Measurements from ENCODE around the gene C12orf42. TPM values are rescaled to one million over a fixed set of nuclear protein-coding genes. Genes with fewer than 3 reads are reported as not detected.

C12orf42 gene
- total RNA-seq, 1 experiment from 2014 or later, result not detected

GRCh38 chr12:103382119-103382518, 113.6 kb downstream of the C12orf42 start:
- Histone ChIP-seq H3K9ac (ENCODE audit: low read length) (no peak overlapping the region), H3K9me2 (ENCODE audit: insufficient read depth) (no peaks in the 10 kb centered on the region), H3K9me3 (ENCODE audit: control insufficient read depth in 1 of 2, insufficient read depth in 1 of 2, low read depth in 1 of 2, low read length in 2 of 2) (no peaks in the 10 kb centered on the region), H3K4me1 (ENCODE audit: control insufficient read depth in 1 of 2, insufficient read depth in 2 of 2, low read length in 2 of 2) (no peaks in the 10 kb centered on the region), H3K4me3 (replicated peaks in 1 of 2; ENCODE audit: low read depth in 1 of 2, low read length in 2 of 2) (no peak overlapping the region), H4K20me1 (ENCODE audit: insufficient read depth) (no peaks in the 10 kb centered on the region), H3K4me2 (ENCODE audit: low read length) (no peak overlapping the region), H3K27ac (ENCODE audit: low read depth, low read length) (no peak overlapping the region), H3K79me2 (ENCODE audit: insufficient read depth, low read length) (no peaks in the 10 kb centered on the region), H3K36me3 (ENCODE audit: control insufficient read depth in 1 of 2, insufficient read depth in 2 of 2, low read length in 2 of 2) (no peaks in the 10 kb centered on the region), H2AFZ (ENCODE audit: low read depth, low read length, poor library complexity, severe bottlenecking) (no peak overlapping the region), H3K27me3 (ENCODE audit: insufficient read depth, low read length) (peaks cover 15% of the 10 kb centered on the region)
- CTCF ChIA-PET, result no interaction called here
- RAD21 ChIA-PET (ENCODE audit: low non-redundant PET in 1 of 2, low total read pairs in 2 of 2, uncharacterized antibody in 2 of 2, unreplicated experiment in 2 of 2), result no interaction called here
- TF ChIP-seq, protein P1, sequence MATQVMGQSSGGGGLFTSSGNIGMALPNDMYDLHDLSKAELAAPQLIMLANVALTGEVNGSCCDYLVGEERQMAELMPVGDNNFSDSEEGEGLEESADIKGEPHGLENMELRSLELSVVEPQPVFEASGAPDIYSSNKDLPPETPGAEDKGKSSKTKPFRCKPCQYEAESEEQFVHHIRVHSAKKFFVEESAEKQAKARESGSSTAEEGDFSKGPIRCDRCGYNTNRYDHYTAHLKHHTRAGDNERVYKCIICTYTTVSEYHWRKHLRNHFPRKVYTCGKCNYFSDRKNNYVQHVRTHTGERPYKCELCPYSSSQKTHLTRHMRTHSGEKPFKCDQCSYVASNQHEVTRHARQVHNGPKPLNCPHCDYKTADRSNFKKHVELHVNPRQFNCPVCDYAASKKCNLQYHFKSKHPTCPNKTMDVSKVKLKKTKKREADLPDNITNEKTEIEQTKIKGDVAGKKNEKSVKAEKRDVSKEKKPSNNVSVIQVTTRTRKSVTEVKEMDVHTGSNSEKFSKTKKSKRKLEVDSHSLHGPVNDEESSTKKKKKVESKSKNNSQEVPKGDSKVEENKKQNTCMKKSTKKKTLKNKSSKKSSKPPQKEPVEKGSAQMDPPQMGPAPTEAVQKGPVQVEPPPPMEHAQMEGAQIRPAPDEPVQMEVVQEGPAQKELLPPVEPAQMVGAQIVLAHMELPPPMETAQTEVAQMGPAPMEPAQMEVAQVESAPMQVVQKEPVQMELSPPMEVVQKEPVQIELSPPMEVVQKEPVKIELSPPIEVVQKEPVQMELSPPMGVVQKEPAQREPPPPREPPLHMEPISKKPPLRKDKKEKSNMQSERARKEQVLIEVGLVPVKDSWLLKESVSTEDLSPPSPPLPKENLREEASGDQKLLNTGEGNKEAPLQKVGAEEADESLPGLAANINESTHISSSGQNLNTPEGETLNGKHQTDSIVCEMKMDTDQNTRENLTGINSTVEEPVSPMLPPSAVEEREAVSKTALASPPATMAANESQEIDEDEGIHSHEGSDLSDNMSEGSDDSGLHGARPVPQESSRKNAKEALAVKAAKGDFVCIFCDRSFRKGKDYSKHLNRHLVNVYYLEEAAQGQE (IDR thresholded peaks at IDR 0.05; ENCODE audit: low read depth), result no peak
- TF ChIP-seq RAD21 (IDR thresholded peaks at IDR 0.05; ENCODE audit: low read depth) (no peak), SIN3A (IDR thresholded peaks at IDR 0.05; ENCODE audit: low read depth) (no peak), YY1 (IDR thresholded peaks at IDR 0.05; ENCODE audit: extremely low read depth, insufficient replicate concordance, low read depth, low read length) (no peak), CEBPB (IDR thresholded peaks at IDR 0.05; ENCODE audit: low read depth) (no peak), JUND (IDR thresholded peaks at IDR 0.05) (no peak), EZH2 (IDR thresholded peaks at IDR 0.05) (no peak), CBX3 (IDR thresholded peaks at IDR 0.05; ENCODE audit: low read depth) (no peak), FOSL1 (IDR thresholded peaks at IDR 0.05; ENCODE audit: low read depth) (no peak), SP1 (IDR thresholded peaks at IDR 0.05; ENCODE audit: low read depth) (no peak), SRF (IDR thresholded peaks at IDR 0.05; ENCODE audit: low read depth) (no peak), POLR2AphosphoS5 (IDR thresholded peaks at IDR 0.05; ENCODE audit: low read depth, low read length) (no peak)
- intact Hi-C loops (cut with micrococcal nuclease), result no loop called here
- ATAC-seq, result no peak
- no peak for DNase-seq (ENCODE audit: low read depth, low spot score)
- BruUV-seq (replicated peaks), result no TSS peak
- POLR2A ChIA-PET, result no interaction called here

Measured in HCT116 (cell line).